ENCODE results near the gene P3H2.
"Not testable (repeated sequence)": the region's sequence is repeated elsewhere in the genome, so short reads cannot be mapped to it uniquely, and the experiment has no call there.

Gene P3H2

DNA sequence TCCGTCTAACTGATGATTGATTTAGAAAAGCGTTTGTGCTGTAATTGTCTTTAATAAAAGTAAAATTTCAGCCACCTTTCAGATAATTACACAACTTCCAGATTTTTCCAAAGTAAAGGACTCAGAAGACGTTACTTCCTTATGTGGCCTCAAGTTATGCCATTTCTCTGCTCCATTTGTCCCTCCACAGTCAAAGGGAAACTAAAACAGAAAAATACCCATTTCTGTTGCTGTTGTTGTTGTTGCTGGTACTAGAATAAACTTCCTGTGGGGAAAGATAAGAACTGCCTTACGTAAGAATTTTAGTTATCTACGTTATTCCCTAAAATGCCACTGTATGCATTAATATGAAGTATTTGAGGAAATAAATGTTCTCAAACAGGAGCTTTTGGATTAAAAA, 153.9 kb downstream of the P3H2 start:
- H3K4me3 ChIP-seq, result peak overlapping the region; percentile 62
- H3K9me3 ChIP-seq (ENCODE audit: low read depth, low read length), result no peaks in the 10 kb centered on the region
- peaks cover 11% of the 10 kb centered on the region for H3K36me3 ChIP-seq (ENCODE audit: insufficient read depth, low read length)
- H3K27ac ChIP-seq, result peak overlapping the region; percentile 90
- no peak for TF ChIP-seq EZH2 (IDR thresholded peaks at IDR 0.05)
- no peak for TF ChIP-seq POLR2AphosphoS5 (IDR thresholded peaks at IDR 0.05; ENCODE audit: borderline replicate concordance, low read depth, low read length)
- TF ChIP-seq FOXP2 (optimal IDR thresholded peaks at IDR 0.05; ENCODE audit: control extremely low read depth, extremely low read length, insufficient read depth), result no peak
- DNase-seq (ENCODE audit: low read depth, low spot score), result no peak
- H3K9ac ChIP-seq (ENCODE audit: insufficient read length), result peak overlapping the region; percentile 62

DNA sequence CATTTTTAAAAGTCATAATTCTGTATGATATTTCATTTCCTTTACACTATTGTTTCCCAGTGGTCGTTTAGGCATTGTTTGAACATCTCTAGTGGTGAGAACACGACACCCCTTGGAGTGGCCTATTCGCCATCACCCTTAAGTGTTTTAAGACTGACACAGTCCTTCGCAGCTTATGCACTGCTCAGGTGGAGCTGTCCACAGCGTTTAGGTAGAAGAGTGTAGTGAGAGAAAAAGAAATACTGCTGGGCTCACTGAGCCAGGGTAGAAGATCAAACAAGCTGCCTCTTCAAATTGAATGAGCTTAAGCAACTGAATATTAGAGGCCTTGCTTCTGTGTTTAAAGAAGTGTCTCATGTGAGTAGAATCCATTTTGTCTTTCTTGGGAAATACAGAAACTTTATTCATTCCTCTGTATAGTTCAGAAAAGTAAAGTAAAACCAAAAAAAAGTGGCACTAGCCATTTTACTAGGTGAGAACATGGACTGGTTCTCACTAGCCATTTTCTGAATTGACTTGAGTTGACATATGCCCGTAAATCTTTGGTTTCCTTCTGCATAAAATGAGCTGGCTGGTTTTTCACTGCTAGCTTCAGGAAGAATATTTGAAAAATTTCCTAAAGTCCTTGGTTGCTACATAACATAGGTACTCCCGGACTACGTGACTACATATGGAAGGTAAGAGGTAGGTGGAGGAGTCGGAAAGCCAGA, 155.9 kb downstream of the P3H2 start:
- H3K9ac ChIP-seq (ENCODE audit: insufficient read length), result peak overlapping the region; percentile 51
- H3K36me3 ChIP-seq (ENCODE audit: insufficient read depth, low read length), result peaks cover 8% of the 10 kb centered on the region
- DNase-seq (ENCODE audit: low read depth, low spot score), result no peak
- H3K27ac ChIP-seq, result peak overlapping the region; percentile 90
- TF ChIP-seq EZH2 (IDR thresholded peaks at IDR 0.05) (no peak), POLR2AphosphoS5 (IDR thresholded peaks at IDR 0.05; ENCODE audit: borderline replicate concordance, low read depth, low read length) (no peak), FOXP2 (optimal IDR thresholded peaks at IDR 0.05; ENCODE audit: control extremely low read depth, extremely low read length, insufficient read depth) (no peak)
- no peak overlapping the region for H3K4me3 ChIP-seq
- H3K9me3 ChIP-seq (ENCODE audit: low read depth, low read length), result no peaks in the 10 kb centered on the region

DNA sequence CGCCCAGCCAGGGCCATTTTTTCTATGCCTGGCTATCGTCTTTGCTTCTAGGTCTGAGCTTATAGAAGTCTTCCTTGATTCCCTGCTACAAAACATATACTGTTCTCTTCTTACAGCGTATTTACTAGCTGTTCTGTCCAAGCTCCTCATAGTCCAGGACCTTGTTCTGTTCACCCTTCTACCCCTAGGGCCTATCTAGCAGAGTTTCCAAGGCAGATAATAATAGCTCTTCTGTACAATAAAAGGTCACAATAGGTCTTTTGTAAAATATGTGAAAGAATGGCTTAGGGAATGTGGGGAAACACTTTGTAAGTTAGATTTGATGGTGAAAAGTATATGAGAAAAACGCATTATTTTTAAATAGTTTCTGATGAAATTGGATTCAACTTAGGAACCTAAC, 158.2 kb downstream of the P3H2 start:
- H3K4me3 ChIP-seq, result no peak overlapping the region
- DNase-seq (ENCODE audit: low read depth, low spot score), result no peak
- peak overlapping the region; percentile 90 for H3K27ac ChIP-seq
- TF ChIP-seq EZH2 (IDR thresholded peaks at IDR 0.05) (no peak), POLR2AphosphoS5 (IDR thresholded peaks at IDR 0.05; ENCODE audit: borderline replicate concordance, low read depth, low read length) (no peak), FOXP2 (optimal IDR thresholded peaks at IDR 0.05; ENCODE audit: control extremely low read depth, extremely low read length, insufficient read depth) (no peak)
- no peaks in the 10 kb centered on the region for H3K36me3 ChIP-seq (ENCODE audit: insufficient read depth, low read length)
- H3K9ac ChIP-seq (ENCODE audit: insufficient read length), result no peak overlapping the region
- no peaks in the 10 kb centered on the region for H3K9me3 ChIP-seq (ENCODE audit: low read depth, low read length)

DNA sequence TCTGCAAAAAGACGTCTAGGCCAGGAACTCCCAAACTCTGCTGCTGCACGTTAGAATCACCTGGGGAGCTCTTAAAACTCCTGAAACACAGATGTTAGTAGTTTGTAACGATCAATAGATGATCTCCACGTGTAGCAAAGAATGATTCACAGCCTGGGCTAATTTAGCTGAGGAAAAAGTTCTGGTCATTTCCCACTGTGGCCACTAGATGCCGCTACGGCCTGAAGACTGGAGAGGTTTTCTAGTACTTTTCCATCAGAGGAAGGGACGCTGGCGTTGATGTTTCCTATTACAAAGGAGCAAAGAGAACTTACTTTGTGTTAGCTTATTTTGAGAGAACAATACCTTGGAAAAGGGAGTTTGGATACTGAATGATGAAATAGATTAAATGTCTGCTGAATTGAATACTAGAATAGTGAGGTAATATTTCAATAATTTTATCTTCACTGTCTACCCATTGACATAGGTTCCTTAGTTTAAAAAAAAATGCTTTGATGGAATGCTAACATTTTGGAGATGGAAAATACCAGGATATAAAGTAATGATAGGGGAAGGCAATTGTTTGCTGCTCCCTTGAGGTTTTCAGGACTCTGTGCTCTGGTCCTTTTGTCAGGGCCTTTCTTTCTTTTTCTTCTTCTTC, 159.1 kb downstream of the P3H2 start:
- H3K36me3 ChIP-seq (ENCODE audit: insufficient read depth, low read length), result no peaks in the 10 kb centered on the region
- peak overlapping the region; percentile 47 for H3K4me3 ChIP-seq
- H3K27ac ChIP-seq, result peak overlapping the region; percentile 90
- peak overlapping the region; percentile 65 for H3K9ac ChIP-seq (ENCODE audit: insufficient read length)
- TF ChIP-seq POLR2AphosphoS5 (IDR thresholded peaks at IDR 0.05; ENCODE audit: borderline replicate concordance, low read depth, low read length), result 0 out of 2 replicates have a peak, but pooled peaks have one; percentile 11
- TF ChIP-seq EZH2 (IDR thresholded peaks at IDR 0.05), result no peak
- TF ChIP-seq FOXP2 (optimal IDR thresholded peaks at IDR 0.05; ENCODE audit: control extremely low read depth, extremely low read length, insufficient read depth), result no peak
- peak; percentile 97 for DNase-seq (ENCODE audit: low read depth, low spot score)
- H3K9me3 ChIP-seq (ENCODE audit: low read depth, low read length), result no peaks in the 10 kb centered on the region

DNA sequence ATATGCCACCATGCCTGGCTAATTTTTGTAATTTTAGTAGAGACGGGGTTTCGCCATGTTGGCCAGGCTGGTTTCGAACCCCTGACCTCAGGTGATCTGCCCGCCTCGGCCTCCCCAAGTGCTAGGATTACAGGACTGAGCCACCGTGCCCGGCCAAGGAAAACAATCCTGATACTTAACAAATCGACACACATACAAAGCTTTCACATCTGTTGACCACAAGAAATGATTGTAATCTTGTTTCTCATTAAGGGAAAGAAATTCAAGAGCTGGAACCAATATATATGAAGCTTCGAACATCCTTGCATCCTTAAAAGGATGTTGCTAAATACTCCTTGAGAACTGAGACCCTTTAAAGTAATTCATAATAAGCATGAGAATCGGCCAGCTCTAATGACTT, 159.6 kb downstream of the P3H2 start:
- H3K4me3 ChIP-seq, result peak overlapping the region; percentile 47
- DNase-seq (ENCODE audit: low read depth, low spot score); H3K36me3 ChIP-seq (ENCODE audit: insufficient read depth, low read length); H3K9me3 ChIP-seq (ENCODE audit: low read depth, low read length): not testable (repeated sequence)
- H3K27ac ChIP-seq, result peak overlapping the region; percentile 90
- peak overlapping the region; percentile 65 for H3K9ac ChIP-seq (ENCODE audit: insufficient read length)

DNA sequence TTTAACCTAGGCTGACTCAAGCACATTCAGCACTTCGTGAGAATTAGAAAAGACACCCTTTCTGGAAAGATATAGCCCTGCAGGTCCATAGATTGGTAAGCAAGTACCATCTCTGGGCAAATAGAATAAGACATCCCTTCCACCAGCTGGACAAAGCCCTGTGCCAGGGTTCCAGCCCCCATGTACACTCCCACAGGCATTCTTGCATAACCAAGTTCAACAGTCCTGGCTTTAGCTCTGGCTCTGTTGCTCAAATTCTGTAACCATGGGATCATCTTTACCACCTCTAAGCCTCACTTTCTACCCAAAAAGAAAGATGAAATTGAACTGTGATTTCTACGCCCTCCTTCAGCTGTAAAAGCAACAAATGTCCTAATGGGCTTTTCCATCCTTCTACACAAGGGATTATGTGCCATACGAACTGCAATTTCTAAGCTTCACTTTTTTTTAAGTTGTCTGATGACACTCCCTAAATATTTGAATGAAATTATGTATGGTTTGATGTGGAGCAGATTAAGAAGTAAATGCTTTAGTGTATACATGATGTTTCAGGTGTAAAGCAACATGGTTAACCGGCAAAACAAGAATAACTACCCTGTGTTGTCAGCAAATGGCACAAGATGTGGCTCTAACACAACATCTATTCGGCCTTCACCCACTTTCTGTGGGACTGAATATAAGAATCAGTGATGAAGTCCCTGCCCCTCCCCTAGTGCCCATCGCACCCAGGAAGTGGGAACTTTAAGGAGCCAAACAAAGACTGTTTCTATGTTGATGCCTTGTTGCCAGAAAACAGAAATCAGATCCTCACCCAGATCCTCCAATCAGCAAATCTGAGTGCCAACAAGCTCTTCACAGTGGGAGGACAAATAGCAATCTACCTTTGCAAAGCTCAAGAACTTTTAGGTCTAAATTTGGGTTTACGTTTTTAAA, 165.7 kb downstream of the P3H2 start:
- H3K9ac ChIP-seq (ENCODE audit: insufficient read length), result no peak overlapping the region
- TF ChIP-seq EZH2 (IDR thresholded peaks at IDR 0.05) (no peak), FOXP2 (optimal IDR thresholded peaks at IDR 0.05; ENCODE audit: control extremely low read depth, extremely low read length, insufficient read depth) (no peak), POLR2AphosphoS5 (IDR thresholded peaks at IDR 0.05; ENCODE audit: borderline replicate concordance, low read depth, low read length) (no peak)
- DNase-seq (ENCODE audit: low read depth, low spot score), result no peak

DNA sequence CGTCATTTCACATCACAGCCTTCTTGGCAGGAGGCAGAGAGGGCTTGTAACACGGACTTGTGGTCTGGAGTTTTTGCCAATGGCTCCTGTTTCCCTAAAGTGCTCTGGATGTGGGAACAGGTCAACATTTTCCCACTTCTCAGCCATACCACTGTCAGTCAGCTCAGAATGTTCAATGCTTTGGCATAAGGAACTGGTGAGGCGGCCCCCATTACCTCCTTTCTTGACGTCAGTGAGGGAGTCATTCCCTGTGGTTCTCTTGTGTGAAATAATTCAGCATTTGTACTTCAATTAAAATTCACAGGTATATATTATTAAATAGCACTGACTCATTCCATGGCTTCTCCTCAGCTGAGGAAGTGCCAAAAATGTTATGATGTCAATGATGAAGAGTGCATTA, 167.1 kb downstream of the P3H2 start:
- no peaks in the 10 kb centered on the region; the same call in 1 of the 2 replicates for H3K9me3 ChIP-seq (ENCODE audit: low read depth, low read length)
- no peak for DNase-seq (ENCODE audit: low read depth, low spot score)
- TF ChIP-seq POLR2AphosphoS5 (IDR thresholded peaks at IDR 0.05; ENCODE audit: borderline replicate concordance, low read depth, low read length) (no peak), FOXP2 (optimal IDR thresholded peaks at IDR 0.05; ENCODE audit: control extremely low read depth, extremely low read length, insufficient read depth) (no peak), EZH2 (IDR thresholded peaks at IDR 0.05) (no peak)
- H3K4me3 ChIP-seq, result no peak overlapping the region
- H3K9ac ChIP-seq (ENCODE audit: insufficient read length), result no peak overlapping the region
- peaks cover 8% of the 10 kb centered on the region; the same call in 1 of the 2 replicates for H3K36me3 ChIP-seq (ENCODE audit: insufficient read depth, low read length)
- H3K27ac ChIP-seq, result peak overlapping the region; percentile 51

More for the DNA sequence above, 165.7 kb downstream of the P3H2 start:
- Histone ChIP-seq H3K4me3 (no peak overlapping the region), H3K36me3 (ENCODE audit: insufficient read depth, low read length) (peaks cover 8% of the 10 kb centered on the region; the same call in 1 of the 2 replicates), H3K27ac (peak overlapping the region; percentile 51), H3K9me3 (ENCODE audit: low read depth, low read length) (no peaks in the 10 kb centered on the region; the same call in 1 of the 2 replicates)

DNA sequence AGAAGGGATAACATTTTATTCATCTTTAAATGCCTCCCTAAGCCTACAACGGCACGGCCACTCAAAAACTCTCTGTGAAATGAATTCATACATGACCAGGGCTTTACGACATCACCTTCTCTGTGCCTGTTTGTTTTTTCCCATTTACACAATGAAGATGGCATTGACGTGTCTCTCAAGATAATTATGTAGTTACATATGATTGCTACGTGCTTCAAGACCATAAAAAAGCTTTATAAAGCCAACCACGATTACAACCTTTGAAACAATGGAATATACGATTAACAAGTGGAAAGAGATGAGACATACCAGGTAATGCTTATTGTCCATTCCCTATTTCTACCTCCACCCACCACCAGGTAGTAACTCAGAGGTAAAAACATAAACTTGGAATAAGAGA, 168.4 kb downstream of the P3H2 start:
- DNase-seq (ENCODE audit: low read depth, low spot score), result no peak
- Histone ChIP-seq H3K9ac (ENCODE audit: insufficient read length) (no peak overlapping the region), H3K27ac (peak overlapping the region; percentile 98), H3K9me3 (ENCODE audit: low read depth, low read length) (no peaks in the 10 kb centered on the region; the same call in 1 of the 2 replicates), H3K36me3 (ENCODE audit: insufficient read depth, low read length) (peaks cover 8% of the 10 kb centered on the region; the same call in 1 of the 2 replicates), H3K4me3 (no peak overlapping the region)
- TF ChIP-seq FOXP2 (optimal IDR thresholded peaks at IDR 0.05; ENCODE audit: control extremely low read depth, extremely low read length, insufficient read depth), result no peak
- TF ChIP-seq POLR2AphosphoS5 (IDR thresholded peaks at IDR 0.05; ENCODE audit: borderline replicate concordance, low read depth, low read length), result no peak
- no peak for TF ChIP-seq EZH2 (IDR thresholded peaks at IDR 0.05)
